Measurements from ENCODE around the gene SYNE3.

SYNE3 gene

GRCh38 chr14:95530473-95531276, 14.2 kb upstream of the SYNE3 start:
- peak overlapping the region; percentile 42 for H3K27ac ChIP-seq
- ChIA-PET POLR2A (ENCODE audit: low non-redundant PET) (no interaction called here), CTCF (no interaction called here)
- DNase-seq (ENCODE audit: low spot score) = no peak
- no peak for TF ChIP-seq CTCF (conservative IDR thresholded peaks at IDR 0.05; ENCODE audit: low read depth)

- ChIA-PET CTCF (no interaction called here), POLR2A (ENCODE audit: low non-redundant PET) (no interaction called here)
- TF ChIP-seq CTCF (conservative IDR thresholded peaks at IDR 0.05; ENCODE audit: low read depth) = no peak
These were observed 12.8 kb upstream of the SYNE3 start for GRCh38 chr14:95529216-95529615.

GRCh38 chr14:95527387-95528002, 11.0 kb upstream of the SYNE3 start:
- no peak for DNase-seq (ENCODE audit: low spot score)

More at GRCh38 chr14:95529216-95529615, 12.8 kb upstream of the SYNE3 start:
- 0 out of 2 replicates have a peak overlapping the region, but pooled peaks have one; percentile 11 for H3K27ac ChIP-seq
- no peak for DNase-seq (ENCODE audit: low spot score)

GRCh38 chr14:95526483-95527386, 10.3 kb upstream of the SYNE3 start:
- no peak for DNase-seq (ENCODE audit: low spot score)
- H3K27ac ChIP-seq = no peak overlapping the region
- ChIA-PET POLR2A (ENCODE audit: low non-redundant PET) (no interaction called here), CTCF (interaction anchor here (0.6 to 2.4 kb wide), 6 partner anchors 65 to 764 kb away, joined by 3 to 8 read pairs (median 4); no protein-coding TSS in a partner anchor)
- no peak for TF ChIP-seq CTCF (conservative IDR thresholded peaks at IDR 0.05; ENCODE audit: low read depth)

More at GRCh38 chr14:95527387-95528002, 11.0 kb upstream of the SYNE3 start:
- H3K27ac ChIP-seq = no peak overlapping the region
- ChIA-PET CTCF (interaction anchor here (0.6 to 2.4 kb wide), 7 partner anchors 66 to 383 kb away, joined by 3 to 8 read pairs (median 4); no protein-coding TSS in a partner anchor), POLR2A (ENCODE audit: low non-redundant PET) (no interaction called here)
- TF ChIP-seq CTCF (conservative IDR thresholded peaks at IDR 0.05; ENCODE audit: low read depth) = peak; percentile 76

- DNase-seq (ENCODE audit: low spot score) = no peak
- ChIA-PET POLR2A (ENCODE audit: low non-redundant PET) (no interaction called here), CTCF (interaction anchor here (0.9 to 2.4 kb wide), 2 partner anchors 84 to 763 kb away, joined by 4 to 8 read pairs; no protein-coding TSS in a partner anchor)
- no peak for TF ChIP-seq CTCF (conservative IDR thresholded peaks at IDR 0.05; ENCODE audit: low read depth)
- peak overlapping the region; percentile 5; the same call in 1 of the 2 replicates for H3K27ac ChIP-seq
These were observed 9.5 kb upstream of the SYNE3 start for GRCh38 chr14:95525999-95526398.

All from RWPE1 (cell line).